IMR-90 (cell line): ENCODE data around the gene PHGDH. TPM values are rescaled to one million over a fixed set of nuclear protein-coding genes. Genes with fewer than 3 reads are reported as not detected.

Experiments used
- ATAC-seq: fragments of 200-7000 bp; cut with Tn5 transposase; 2 replicates; pipeline ENCODE4 v1.9.1; 2020; ENCODE audit warnings: low read depth, mild to moderate bottlenecking, moderate library complexity
- BruUV-seq: library from RNA; stranded (reverse); fragments of 400-500 nt; replicated peaks from 2 replicates; lab custom pipeline; 2021; lab: Mats Ljungman, UMichigan
- CTCF ChIA-PET: fragments of 300-600 bp; formaldehyde crosslinking; extraction: SDS; loops from one replicate; lab custom pipeline; 2021; ENCODE audit warnings: antibody characterized with exemption; lab: Yijun Ruan, JAX
- POLR2A ChIA-PET: fragments of 300-600 bp; sonication (Branson Sonifier 250); formaldehyde crosslinking; loops from one replicate; lab custom pipeline; 2022; ENCODE audit warnings: antibody characterized with exemption; ENCODE audit not compliant: unreplicated experiment; lab: Charles Lee
- DNase-seq: peaks from one replicate; pipeline ENCODE4 v3.0.0; 2013
- H2AFZ ChIP-seq: replicated peaks from 2 replicates; pipeline ENCODE3; 2013; ENCODE audit warnings: low read length, mild to moderate bottlenecking; ENCODE audit not compliant: poor library complexity
- H2AK5ac ChIP-seq: 2 replicates; pipeline ENCODE4 v1.6.1; 2013; ENCODE audit warnings: low read depth, low read length, inconsistent platforms
- H2AK9ac ChIP-seq: replicated peaks from 2 replicates; pipeline ENCODE3; 2013; ENCODE audit warnings: mild to moderate bottlenecking, low read depth, low read length, moderate library complexity; ENCODE audit not compliant: poor library complexity
- H2BK120ac ChIP-seq: 2 replicates; pipeline ENCODE4 v1.6.1; 2013; ENCODE audit warnings: low read depth, low read length, inconsistent platforms
- H2BK15ac ChIP-seq: 3 replicates; pipeline ENCODE4 v1.6.1; 2013; ENCODE audit warnings: low read depth, low read length, inconsistent platforms
- H2BK20ac ChIP-seq: 2 replicates; pipeline ENCODE4 v1.6.1; 2013; ENCODE audit warnings: low read depth, mild to moderate bottlenecking, inconsistent platforms, low read length, moderate library complexity
- H2BK5ac ChIP-seq: 2 replicates; pipeline ENCODE4 v1.6.1; 2013; ENCODE audit warnings: mild to moderate bottlenecking, low read depth, low read length, inconsistent platforms; ENCODE audit not compliant: poor library complexity, severe bottlenecking
- H3K14ac ChIP-seq: replicated peaks from 2 replicates; pipeline ENCODE4 v1.6.1; 2013; ENCODE audit warnings: low read depth, low read length, inconsistent platforms
- H3K18ac ChIP-seq: 2 replicates; pipeline ENCODE4 v1.6.1; 2013; ENCODE audit warnings: low read depth, low read length, control low read depth
- H3K23ac ChIP-seq: 2 replicates; pipeline ENCODE4 v1.6.1; 2013; ENCODE audit warnings: low read depth, low read length, inconsistent platforms
- H3K27ac ChIP-seq: 2 replicates; pipeline ENCODE4 v1.5.1; 2013; ENCODE audit warnings: mild to moderate bottlenecking, control low read depth, low read length; ENCODE audit not compliant: insufficient read depth
- H3K27me3 ChIP-seq: 2 replicates; pipeline ENCODE4 v1.6.1; 2013; ENCODE audit warnings: low read length; ENCODE audit not compliant: control insufficient read depth, insufficient read depth
- H3K36me3 ChIP-seq: 2 replicates; pipeline ENCODE4 v1.6.1; 2013; ENCODE audit warnings: low read length, mixed read lengths; ENCODE audit not compliant: control insufficient read depth, insufficient read depth
- H3K4ac ChIP-seq: 2 replicates; pipeline ENCODE4 v1.6.1; 2013; ENCODE audit warnings: low read depth, low read length, inconsistent platforms
- H3K4me1 ChIP-seq: 2 replicates; pipeline ENCODE4 v1.6.1; 2013; ENCODE audit warnings: low read length, mixed read lengths; ENCODE audit not compliant: control insufficient read depth, insufficient read depth
- H3K4me2 ChIP-seq: 2 replicates; pipeline ENCODE4 v1.6.1; 2013; ENCODE audit warnings: low read depth, mild to moderate bottlenecking, control low read depth, low read length, moderate library complexity
- H3K4me3 ChIP-seq: 2 replicates; pipeline ENCODE4 v1.5.1; 2013; ENCODE audit warnings: low read depth, mild to moderate bottlenecking, control low read depth, low read length, moderate library complexity; ENCODE audit not compliant: insufficient read depth
- H3K56ac ChIP-seq: 2 replicates; pipeline ENCODE4 v1.6.1; 2013; ENCODE audit warnings: low read length, inconsistent platforms; ENCODE audit not compliant: insufficient read depth; ENCODE audit errors: extremely low read depth
- H3K79me1 ChIP-seq, 2 experiments: 2 replicates each; pipeline ENCODE4 v1.6.1; 2013; ENCODE audit warnings: low read length in 2 of 2, inconsistent platforms in 1 of 2, low read depth in 1 of 2
- H3K9ac ChIP-seq: 2 replicates; pipeline ENCODE4 v1.6.1; 2013; ENCODE audit warnings: low read depth, low read length, control low read depth
- H3K9me1 ChIP-seq: 2 replicates; pipeline ENCODE4 v1.6.1; 2013; ENCODE audit warnings: low read length, inconsistent platforms; ENCODE audit not compliant: insufficient read depth
- H3K9me3 ChIP-seq: 2 replicates; pipeline ENCODE4 v1.6.1; 2013; ENCODE audit warnings: low read length; ENCODE audit not compliant: control insufficient read depth, insufficient read depth
- H4K20me1 ChIP-seq: 2 replicates; pipeline ENCODE4 v1.6.1; 2013; ENCODE audit warnings: low read length, inconsistent platforms; ENCODE audit not compliant: insufficient read depth
- H4K5ac ChIP-seq: 2 replicates; pipeline ENCODE4 v1.6.1; 2013; ENCODE audit warnings: mild to moderate bottlenecking, low read depth, low read length, control low read depth
- H4K8ac ChIP-seq, 2 experiments: 2 replicates each; pipeline ENCODE4 v1.6.1; 2013; ENCODE audit warnings: low read depth in 2 of 2, low read length in 2 of 2, control low read depth in 1 of 2, inconsistent platforms in 1 of 2
- H4K91ac ChIP-seq: 2 replicates; pipeline ENCODE4 v1.6.1; 2013; ENCODE audit warnings: low read depth, low read length, inconsistent platforms; ENCODE audit not compliant: insufficient read depth
- CEBPB ChIP-seq: IDR thresholded peaks from 2 replicates; pipeline ENCODE4 v1.6.1; 2012; ENCODE audit warnings: low read depth, low read length, improper control_type of control experiment
- CHD1 ChIP-seq: IDR thresholded peaks from 2 replicates; pipeline ENCODE4 v1.6.1; 2012; ENCODE audit warnings: low read depth, low read length, improper control_type of control experiment
- FOS ChIP-seq: fragments of 150-350 bp; IDR thresholded peaks from 2 replicates; pipeline ENCODE4 v1.6.1; 2016; ENCODE audit warnings: low read depth, low read length
- MAFK ChIP-seq: IDR thresholded peaks from 2 replicates; pipeline ENCODE4 v1.6.1; 2012; ENCODE audit warnings: low read depth, low read length, improper control_type of control experiment
- NFE2L2 ChIP-seq: fragments of 150-350 bp; IDR thresholded peaks from 2 replicates; pipeline ENCODE4 v1.6.1; 2016; ENCODE audit warnings: low read depth, mild to moderate bottlenecking, low read length
- POLR2A ChIP-seq: IDR thresholded peaks from 2 replicates; pipeline ENCODE4 v1.6.1; 2012; ENCODE audit warnings: mild to moderate bottlenecking, low read depth, low read length
- RAD21 ChIP-seq: IDR thresholded peaks from 2 replicates; pipeline ENCODE4 v1.6.1; 2012; ENCODE audit warnings: low read length, improper control_type of control experiment
- RCOR1 ChIP-seq: IDR thresholded peaks from 2 replicates; pipeline ENCODE4 v1.6.1; 2012; ENCODE audit warnings: mild to moderate bottlenecking, low read length, improper control_type of control experiment; ENCODE audit not compliant: insufficient replicate concordance
- RFX5 ChIP-seq: IDR thresholded peaks from 2 replicates; pipeline ENCODE4 v1.8.0; 2012; ENCODE audit warnings: low read depth, mild to moderate bottlenecking, low read length, moderate library complexity
- SMC3 ChIP-seq: fragments of 150-350 bp; IDR thresholded peaks from 2 replicates; pipeline ENCODE4 v1.6.1; 2016; ENCODE audit warnings: low read depth, mild to moderate bottlenecking, antibody characterized with exemption, low read length, moderate library complexity
- USF2 ChIP-seq: fragments of 150-350 bp; IDR thresholded peaks from 2 replicates; pipeline ENCODE4 v1.6.1; 2017; ENCODE audit warnings: mild to moderate bottlenecking, antibody characterized with exemption, low read length, low read depth
- WGBS, 2 experiments: methylation state at CpG; one replicate each; pipeline versions ENCODE4 v1.1.5 to v1.1.7; 2013; ENCODE audit warnings: missing lambda C conversion rate in 2 of 2; ENCODE audit not compliant: insufficient read length in 1 of 2; ENCODE audit errors: extremely low coverage in 2 of 2; 5-methylcytosine and 5-hydroxymethylcytosine counted together
- dilution Hi-C: fragments of 300-500 bp; cut with HindIII; formaldehyde crosslinking; loops from one replicate; pipeline ENCODE4 v1.14.3; 2018; ENCODE audit warnings: low sequenced_read_pairs; ENCODE audit not compliant: unreplicated experiment
- in situ Hi-C: fragments of 300-500 bp; cut with MboI; formaldehyde crosslinking; loops from 3 replicates; pipeline ENCODE4 v1.14.3; 2019; ENCODE audit warnings: low sequenced_read_pairs, inconsistent platforms, mixed read lengths
- intact Hi-C: fragments of 100-400 bp; cut with micrococcal nuclease; formaldehyde crosslinking; loops from 2 replicates; pipeline ENCODE4 v1.10.0; 2022
- polyA plus RNA-seq, 3 experiments: library from polyadenylated mRNA; depleted of rRNA; stranded (reverse); fragments of >200 nt; gene quantifications; 2 replicates each; pipeline ENCODE4 v1.2.3, GENCODE V29; 2012; ENCODE audit warnings: low replicate concordance in 1 of 3
- total RNA-seq: library from RNA; depleted of rRNA; stranded (reverse); fragments of >200 nt; gene quantifications from 2 replicates; pipeline ENCODE4 v1.2.3, GENCODE V29; 2012
- TF ChIP-seq, protein P1 (sequence below): conservative IDR thresholded peaks from 2 replicates; pipeline ENCODE4 v1.5.1; 2012; ENCODE audit warnings: mild to moderate bottlenecking, low read depth, low read length, improper control_type of control experiment
- TF ChIP-seq, protein P2 (sequence below): fragments of 150-350 bp; IDR thresholded peaks from 2 replicates; pipeline ENCODE4 v1.6.1; 2016; ENCODE audit warnings: low read depth, mild to moderate bottlenecking, low read length, moderate library complexity, borderline replicate concordance

Gene PHGDH
- total and polyA plus RNA-seq, 2 of the 4 experiments (the other 2 are of a cell fraction), result 87.9 to 331 TPM

DNA sequence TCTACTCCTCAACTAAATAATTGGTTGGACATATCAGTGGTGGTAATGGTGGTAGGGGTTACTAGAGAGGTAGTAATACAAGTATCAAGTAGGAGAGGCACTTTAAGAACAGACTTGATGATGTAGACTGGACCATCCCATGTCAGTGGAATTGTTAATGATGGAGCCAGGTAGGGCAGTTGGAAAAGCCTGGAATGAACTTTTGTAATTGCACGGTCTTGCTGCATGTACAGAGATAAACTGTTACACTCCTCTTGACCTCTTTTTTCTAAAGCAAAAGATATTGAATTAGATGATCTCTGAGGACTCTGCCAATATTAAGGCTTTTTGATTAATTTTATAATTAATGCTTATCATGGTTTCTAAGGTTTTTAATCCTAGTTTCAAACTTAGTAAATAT lies 51.2 kb downstream of the PHGDH start:
- in situ Hi-C loops (no loop called here), intact Hi-C loops (loop anchor here (5.0 kb wide), 1 partner anchor 104 kb away; no protein-coding TSS in a partner anchor), dilution Hi-C loops (no loop called here)
- ChIA-PET CTCF (no interaction called here), POLR2A (no interaction called here)
- Histone ChIP-seq H2AK9ac (no peak overlapping the region), H4K5ac (no peak overlapping the region), H3K18ac (no peak overlapping the region), H3K4ac (no peak overlapping the region), H3K56ac (no peak overlapping the region), H2AFZ (no peak overlapping the region), H3K23ac (no peak overlapping the region), H3K9ac (no peak overlapping the region), H3K4me1 (no peaks in the 10 kb centered on the region), H2BK120ac (no peak overlapping the region), H3K27ac (no peak overlapping the region), H3K27me3 (peaks cover 19% of the 10 kb centered on the region), H2AK5ac (no peak overlapping the region), H3K4me3 (no peak overlapping the region), H2BK20ac (no peak overlapping the region), H3K36me3 (no peaks in the 10 kb centered on the region), H2BK15ac (no peak overlapping the region), H4K91ac (no peak overlapping the region), H3K14ac (no peak overlapping the region), H4K8ac (no peak overlapping the region), H2BK5ac (no peak overlapping the region), H3K4me2 (no peak overlapping the region), H3K79me1 (no peaks in the 10 kb centered on the region), H3K9me1 (no peaks in the 10 kb centered on the region), H3K9me3 (peaks cover 3% of the 10 kb centered on the region), H4K20me1 (no peaks in the 10 kb centered on the region)
- BruUV-seq, result no TSS peak
- TF ChIP-seq FOS (no peak), USF2 (no peak), RAD21 (no peak), CHD1 (no peak), RFX5 (no peak), CEBPB (no peak), MAFK (no peak), NFE2L2 (no peak), RCOR1 (no peak), POLR2A (no peak), SMC3 (no peak)
- TF ChIP-seq, protein P1, sequence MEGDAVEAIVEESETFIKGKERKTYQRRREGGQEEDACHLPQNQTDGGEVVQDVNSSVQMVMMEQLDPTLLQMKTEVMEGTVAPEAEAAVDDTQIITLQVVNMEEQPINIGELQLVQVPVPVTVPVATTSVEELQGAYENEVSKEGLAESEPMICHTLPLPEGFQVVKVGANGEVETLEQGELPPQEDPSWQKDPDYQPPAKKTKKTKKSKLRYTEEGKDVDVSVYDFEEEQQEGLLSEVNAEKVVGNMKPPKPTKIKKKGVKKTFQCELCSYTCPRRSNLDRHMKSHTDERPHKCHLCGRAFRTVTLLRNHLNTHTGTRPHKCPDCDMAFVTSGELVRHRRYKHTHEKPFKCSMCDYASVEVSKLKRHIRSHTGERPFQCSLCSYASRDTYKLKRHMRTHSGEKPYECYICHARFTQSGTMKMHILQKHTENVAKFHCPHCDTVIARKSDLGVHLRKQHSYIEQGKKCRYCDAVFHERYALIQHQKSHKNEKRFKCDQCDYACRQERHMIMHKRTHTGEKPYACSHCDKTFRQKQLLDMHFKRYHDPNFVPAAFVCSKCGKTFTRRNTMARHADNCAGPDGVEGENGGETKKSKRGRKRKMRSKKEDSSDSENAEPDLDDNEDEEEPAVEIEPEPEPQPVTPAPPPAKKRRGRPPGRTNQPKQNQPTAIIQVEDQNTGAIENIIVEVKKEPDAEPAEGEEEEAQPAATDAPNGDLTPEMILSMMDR, result no peak
- TF ChIP-seq, protein P2, sequence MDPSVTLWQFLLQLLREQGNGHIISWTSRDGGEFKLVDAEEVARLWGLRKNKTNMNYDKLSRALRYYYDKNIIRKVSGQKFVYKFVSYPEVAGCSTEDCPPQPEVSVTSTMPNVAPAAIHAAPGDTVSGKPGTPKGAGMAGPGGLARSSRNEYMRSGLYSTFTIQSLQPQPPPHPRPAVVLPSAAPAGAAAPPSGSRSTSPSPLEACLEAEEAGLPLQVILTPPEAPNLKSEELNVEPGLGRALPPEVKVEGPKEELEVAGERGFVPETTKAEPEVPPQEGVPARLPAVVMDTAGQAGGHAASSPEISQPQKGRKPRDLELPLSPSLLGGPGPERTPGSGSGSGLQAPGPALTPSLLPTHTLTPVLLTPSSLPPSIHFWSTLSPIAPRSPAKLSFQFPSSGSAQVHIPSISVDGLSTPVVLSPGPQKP, result no peak
- ATAC-seq (no peak), DNase-seq (no peak)
- WGBS, 2 experiments, result no CpG with 5 or more reads among the region's 1 CpG
